PFSK-1 (cell line): Measurements from ENCODE around the gene FRMD4A.

Experiments
- POLR2AphosphoS5 ChIP-seq: IDR thresholded peaks from 2 replicates; pipeline ENCODE4 v1.6.1; 2012; ENCODE audit warnings: low read depth, mild to moderate bottlenecking, control low read depth, low read length, moderate library complexity
- REST ChIP-seq, 2 experiments: IDR thresholded peaks; 2 replicates each; pipeline versions ENCODE4 v1.6.1 to v1.8.0; 2011 to 2012; ENCODE audit warnings: low read depth in 2 of 2, low read length in 2 of 2, control low read depth in 1 of 2, inconsistent platforms in 1 of 2, mild to moderate bottlenecking in 1 of 2, moderate library complexity in 1 of 2; ENCODE audit not compliant: insufficient read depth in 1 of 2
- SIN3A ChIP-seq: IDR thresholded peaks from 2 replicates; pipeline ENCODE4 v1.6.1; 2012; ENCODE audit warnings: mild to moderate bottlenecking, low read length, moderate library complexity, borderline replicate concordance; ENCODE audit not compliant: insufficient read depth
- TAF1 ChIP-seq: IDR thresholded peaks from 2 replicates; pipeline ENCODE4 v1.6.1; 2012; ENCODE audit warnings: low read length, control low read depth, borderline replicate concordance; ENCODE audit not compliant: insufficient read depth

DNA sequence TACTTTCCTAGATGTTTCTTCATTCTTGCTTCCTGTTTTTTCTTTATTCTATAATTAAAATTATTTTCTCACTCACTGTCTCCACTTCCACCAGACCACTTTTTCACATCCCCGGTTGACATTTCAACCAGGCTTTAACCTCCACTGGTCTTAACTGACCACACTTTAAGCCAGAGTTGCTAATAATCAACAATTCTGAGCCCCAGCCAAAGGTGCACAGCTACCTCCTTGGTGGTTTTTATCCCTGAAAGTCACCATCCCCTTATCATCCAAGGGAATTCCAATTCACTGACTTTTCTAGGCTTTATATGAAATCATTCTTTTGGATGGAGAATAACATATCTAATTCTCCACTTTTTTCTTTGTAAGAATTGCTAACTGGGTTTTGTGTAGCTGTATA lies 138.9 kb downstream of the FRMD4A start:
- TF ChIP-seq POLR2AphosphoS5: no peak
- no peak for TF ChIP-seq REST (IDR thresholded peaks at IDR 0.05; ENCODE audit: insufficient read depth in 1 of 2, low read depth in 2 of 2, low read length in 2 of 2)
- TF ChIP-seq SIN3A: no peak
- TF ChIP-seq TAF1: no peak
